NCI-H2196 treated with DMSO at 0.1 percent for 48 hours (cell line): ENCODE data around the gene TAPBP.
"Not testable (repeated sequence)": the region's sequence is repeated elsewhere in the genome, so short reads cannot be mapped to it uniquely, and the experiment has no call there.

Source experiments
- DNase-seq: peaks from one replicate; lab custom pipeline; 2025; ENCODE audit not compliant: unreplicated experiment; lab: John Stamatoyannopoulos, UW

The TAPBP gene

GRCh38 chr6:33313709-33314514 lies at the start of gene TAPBP:
Gene TAPBP, minus strand, starts transcription at chr6:33314078. Its CDS starts 37 bp downstream, at chr6:33314041.
- peak; percentile 38 for DNase-seq

GRCh38 chr6:33363486-33363885 lies 49.6 kb upstream of the TAPBP start:
- DNase-seq = not testable (repeated sequence)

- DNase-seq = no peak
These were observed 45.5 kb upstream of the TAPBP start for GRCh38 chr6:33359331-33359730.

GRCh38 chr6:33357160-33357871 lies 43.4 kb upstream of the TAPBP start:
- not testable (repeated sequence) for DNase-seq

GRCh38 chr6:33356295-33356694 lies 42.4 kb upstream of the TAPBP start:
- no peak for DNase-seq

GRCh38 chr6:33355860-33356259 lies 42.0 kb upstream of the TAPBP start:
- DNase-seq = not testable (repeated sequence)

- DNase-seq = no peak
These were observed 33.9 kb upstream of the TAPBP start for GRCh38 chr6:33347816-33348215.

GRCh38 chr6:33346972-33347371 lies 33.1 kb upstream of the TAPBP start:
- DNase-seq = not testable (repeated sequence)

- peak; percentile 46 for DNase-seq
These were observed 31.1 kb upstream of the TAPBP start for GRCh38 chr6:33344701-33345697.

GRCh38 chr6:33343953-33344611 lies 30.2 kb upstream of the TAPBP start:
- DNase-seq = no peak

- not testable (repeated sequence) for DNase-seq
These were observed 29.7 kb upstream of the TAPBP start for GRCh38 chr6:33343606-33343952.

GRCh38 chr6:33339193-33339592 lies 25.3 kb upstream of the TAPBP start:
- DNase-seq = no peak

GRCh38 chr6:33336495-33336894 lies 22.6 kb upstream of the TAPBP start:
- DNase-seq = no peak

- no peak for DNase-seq
These were observed 22.0 kb upstream of the TAPBP start for GRCh38 chr6:33335916-33336315.

- DNase-seq = no peak
These were observed 19.8 kb upstream of the TAPBP start for GRCh38 chr6:33333666-33334065.

- no peak for DNase-seq
These were observed 16.9 kb upstream of the TAPBP start for GRCh38 chr6:33330736-33331135.

GRCh38 chr6:33329058-33329457 lies 15.2 kb upstream of the TAPBP start:
- DNase-seq = no peak

GRCh38 chr6:33324125-33324524 lies 10.2 kb upstream of the TAPBP start:
- DNase-seq = no peak

GRCh38 chr6:33323623-33323948 lies 9.7 kb upstream of the TAPBP start:
- no peak for DNase-seq

GRCh38 chr6:33321227-33321626 lies 7.3 kb upstream of the TAPBP start:
- DNase-seq = no peak
